T-cell (primary cell): Measurements from ENCODE around the gene UNC5C. TPM values are rescaled to one million over a fixed set of nuclear protein-coding genes. Genes with fewer than 3 reads are reported as not detected.

ENCODE experiments used
- ATAC-seq, 4 experiments: fragments of 200-7000 bp in 3 of 4; fragments of 150-1000 bp in 1 of 4; cut with Tn5 transposase; replicated peaks in 1 of 4; 1 replicate in 3 of 4; 2 replicates in 1 of 4; pipeline ENCODE4 v1.10.0; 2021; ENCODE audit warnings: moderate library complexity in 3 of 4, mild to moderate bottlenecking in 2 of 4, moderate number of reproducible peaks in 1 of 4
- CTCF ChIA-PET, 2 donors: fragments of 300-600 bp; sonication (Branson Sonifier 250); formaldehyde crosslinking; loops; one replicate each; lab custom pipeline; 2022; ENCODE audit warnings: antibody characterized with exemption in 2 of 2; lab: Charles Lee
- POLR2A ChIA-PET, 2 donors: fragments of 300-600 bp; sonication (Branson Sonifier 250); formaldehyde crosslinking; loops; one replicate each; lab custom pipeline; 2022; ENCODE audit warnings: antibody characterized with exemption in 2 of 2; lab: Charles Lee
- DNase-seq, 35 experiments: peaks; one replicate each; pipeline versions ENCODE4 v3.0.0 to v3.0.0-alpha.2; 2013 to 2023
- H3K27ac ChIP-seq: one replicate; pipeline ENCODE4 v1.5.1; 2013; ENCODE audit warnings: low read length
- H3K27me3 ChIP-seq, 2 experiments: replicated peaks in 1 of 2; 1 replicate in 1 of 2; 2 replicates in 1 of 2; pipeline versions ENCODE4 v1.6.1 to v1.7.0; 2013; ENCODE audit warnings: low read length in 1 of 2, mixed read lengths in 1 of 2; ENCODE audit not compliant: control insufficient read depth in 2 of 2, insufficient read depth in 2 of 2; ENCODE audit errors: extremely low read depth in 1 of 2
- H3K36me3 ChIP-seq, 2 donors: 1 replicate in 1 of 2; 2 replicates in 1 of 2; pipeline versions ENCODE4 v1.6.1 to v1.7.0; 2013; ENCODE audit warnings: low read length in 1 of 2; ENCODE audit not compliant: control insufficient read depth in 2 of 2, insufficient read depth in 1 of 2; ENCODE audit errors: extremely low read depth in 1 of 2
- H3K4me1 ChIP-seq, 2 experiments: 1 replicate in 1 of 2; 2 replicates in 1 of 2; pipeline versions ENCODE4 v1.6.1 to v1.7.0; 2013; ENCODE audit warnings: low read length in 2 of 2, mixed read lengths in 1 of 2; ENCODE audit not compliant: insufficient read depth in 2 of 2, control insufficient read depth in 1 of 2; ENCODE audit errors: extremely low read depth in 1 of 2
- H3K4me3 ChIP-seq, 2 donors: 1 replicate in 1 of 2; 2 replicates in 1 of 2; pipeline versions ENCODE4 v1.5.1 to v1.7.0; 2013; ENCODE audit warnings: mild to moderate bottlenecking in 2 of 2, low read length in 1 of 2, moderate library complexity in 1 of 2; ENCODE audit not compliant: control insufficient read depth in 1 of 2; ENCODE audit errors: extremely low read depth in 1 of 2
- H3K9me3 ChIP-seq: 2 replicates; pipeline ENCODE4 v1.7.0; 2013
- H3K27ac Mint-ChIP-seq, 2 donors: one replicate each; pipeline ENCODE4 v1.8.0; 2020 to 2021; ENCODE audit warnings: mild to moderate bottlenecking in 2 of 2, mixed read lengths in 2 of 2
- H3K27me3 Mint-ChIP-seq, 2 donors: one replicate each; pipeline ENCODE4 v1.8.0; 2021 to 2022; ENCODE audit warnings: mixed read lengths in 2 of 2
- H3K36me3 Mint-ChIP-seq: one replicate; pipeline ENCODE4 v1.8.0; 2021; ENCODE audit warnings: mixed read lengths
- H3K4me1 Mint-ChIP-seq, 3 donors: one replicate each; pipeline ENCODE4 v1.8.0; 2020 to 2022; ENCODE audit warnings: mixed read lengths in 3 of 3, mild to moderate bottlenecking in 1 of 3
- H3K4me3 Mint-ChIP-seq, 3 donors: one replicate each; pipeline ENCODE4 v1.8.0; 2020 to 2022; ENCODE audit warnings: mild to moderate bottlenecking in 3 of 3, mixed read lengths in 3 of 3, moderate library complexity in 3 of 3
- H3K9me3 Mint-ChIP-seq, 3 donors: one replicate each; pipeline ENCODE4 v1.8.0; 2020 to 2022; ENCODE audit warnings: mixed read lengths in 3 of 3
- WGBS: methylation state at CpG from one replicate; pipeline ENCODE4 v1.1.5; 2013; ENCODE audit warnings: missing lambda C conversion rate; ENCODE audit not compliant: insufficient coverage; 5-methylcytosine and 5-hydroxymethylcytosine counted together
- total RNA-seq, 35 experiments: library from RNA in 6 of 35; stranded (reverse) in 6 of 35; fragments of 120-200 nt in 1 of 35; gene quantifications; one replicate each; pipeline versions ENCODE4 v1.2.1 to v1.2.4 and lab custom pipeline; 2013 to 2026

UNC5C gene
- total RNA-seq, 5 donors from 2014 or later (not counting 1 experiment from before 2014, with no cell fraction given) = not detected

GRCh38 chr4:95541889-95542607, 6.7 kb downstream of the UNC5C start:
- peaks cover 11 to 16% of the 10 kb centered on the region in 2 donors for H3K27me3 Mint-ChIP-seq
- Histone ChIP-seq H3K4me1 (no peaks in the 10 kb centered on the region), H3K4me3 (no peak overlapping the region), H3K27me3 (peaks cover 3 to 4% of the 10 kb centered on the region in 2 experiments), H3K36me3 (no peaks in the 10 kb centered on the region), H3K9me3 (no peaks in the 10 kb centered on the region), H3K27ac (no peak overlapping the region)
- H3K9me3 Mint-ChIP-seq = no peaks in the 10 kb centered on the region
- DNase-seq (no peak), ATAC-seq (no peak)
- no peak overlapping the region for H3K4me3 Mint-ChIP-seq
- H3K36me3 Mint-ChIP-seq = no peaks in the 10 kb centered on the region
- H3K4me1 Mint-ChIP-seq = no peaks in the 10 kb centered on the region
- H3K27ac Mint-ChIP-seq = no peak overlapping the region
- WGBS = no CpG with 5 or more reads among the region's 4 CpGs
- ChIA-PET CTCF (no interaction called here), POLR2A (no interaction called here)

- Histone ChIP-seq H3K9me3 (no peaks in the 10 kb centered on the region), H3K4me1 (no peaks in the 10 kb centered on the region), H3K36me3 (no peaks in the 10 kb centered on the region), H3K4me3 (no peak overlapping the region), H3K27me3 (peaks cover 0 to under 1% of the 10 kb centered on the region in 2 experiments), H3K27ac (no peak overlapping the region)
- peaks cover 4 to 7% of the 10 kb centered on the region in 2 donors for H3K27me3 Mint-ChIP-seq
- H3K4me3 Mint-ChIP-seq = no peak overlapping the region
- no peaks in the 10 kb centered on the region for H3K4me1 Mint-ChIP-seq
- CTCF ChIA-PET = no interaction called here
- H3K36me3 Mint-ChIP-seq = no peaks in the 10 kb centered on the region
- H3K9me3 Mint-ChIP-seq = no peaks in the 10 kb centered on the region
- ATAC-seq (no peak), DNase-seq (no peak)
- POLR2A ChIA-PET = no interaction called here
- H3K27ac Mint-ChIP-seq = no peak overlapping the region
- WGBS = no CpG with 5 or more reads among the region's 3 CpGs
These were observed 7.7 kb downstream of the UNC5C start for GRCh38 chr4:95541094-95541493.

GRCh38 chr4:95540227-95540626, 8.5 kb downstream of the UNC5C start:
- Histone ChIP-seq H3K4me3 (no peak overlapping the region), H3K9me3 (no peaks in the 10 kb centered on the region), H3K36me3 (no peaks in the 10 kb centered on the region), H3K27me3 (no peaks in the 10 kb centered on the region), H3K27ac (no peak overlapping the region), H3K4me1 (no peaks in the 10 kb centered on the region)
- ChIA-PET CTCF (no interaction called here), POLR2A (no interaction called here)
- peaks cover 0 to 2% of the 10 kb centered on the region in 2 donors for H3K27me3 Mint-ChIP-seq
- no peaks in the 10 kb centered on the region for H3K36me3 Mint-ChIP-seq
- no peak overlapping the region for H3K4me3 Mint-ChIP-seq
- ATAC-seq = no peak
- no peak for DNase-seq
- no peaks in the 10 kb centered on the region for H3K4me1 Mint-ChIP-seq
- H3K27ac Mint-ChIP-seq = no peak overlapping the region
- H3K9me3 Mint-ChIP-seq = no peaks in the 10 kb centered on the region
- no CpG with 5 or more reads among the region's 3 CpGs for WGBS

GRCh38 chr4:95539106-95539505, 9.7 kb downstream of the UNC5C start:
- WGBS = 43% methylated on average over 1 of the region's 5 CpGs
- H3K27ac ChIP-seq = no peak overlapping the region
- Mint-ChIP-seq H3K27me3 (no peaks in the 10 kb centered on the region), H3K27ac (no peak overlapping the region), H3K9me3 (no peaks in the 10 kb centered on the region), H3K4me1 (no peaks in the 10 kb centered on the region), H3K36me3 (no peaks in the 10 kb centered on the region), H3K4me3 (no peak overlapping the region)
- CTCF ChIA-PET = no interaction called here
- H3K4me3 ChIP-seq = no peak overlapping the region
- POLR2A ChIA-PET = no interaction called here
- H3K27me3 ChIP-seq = no peaks in the 10 kb centered on the region
- H3K4me1 ChIP-seq = no peaks in the 10 kb centered on the region
- no peaks in the 10 kb centered on the region for H3K9me3 ChIP-seq
- no peaks in the 10 kb centered on the region for H3K36me3 ChIP-seq
- DNase-seq (no peak), ATAC-seq (no peak)

- DNase-seq (no peak), ATAC-seq (no peak)
- no peaks in the 10 kb centered on the region for H3K4me1 Mint-ChIP-seq
- no peaks in the 10 kb centered on the region for H3K9me3 Mint-ChIP-seq
- no CpG with 5 or more reads among the region's 3 CpGs for WGBS
- Histone ChIP-seq H3K4me1 (no peaks in the 10 kb centered on the region), H3K9me3 (no peaks in the 10 kb centered on the region), H3K36me3 (no peaks in the 10 kb centered on the region), H3K4me3 (no peak overlapping the region), H3K27ac (no peak overlapping the region), H3K27me3 (no peaks in the 10 kb centered on the region)
- H3K27me3 Mint-ChIP-seq = no peaks in the 10 kb centered on the region
- H3K36me3 Mint-ChIP-seq = no peaks in the 10 kb centered on the region
- no peak overlapping the region for H3K27ac Mint-ChIP-seq
- CTCF ChIA-PET = no interaction called here
- no peak overlapping the region for H3K4me3 Mint-ChIP-seq
- POLR2A ChIA-PET = no interaction called here
These were observed 10.8 kb downstream of the UNC5C start for GRCh38 chr4:95537863-95538488.

- no peaks in the 10 kb centered on the region for H3K4me1 Mint-ChIP-seq
- no peak overlapping the region for H3K27ac ChIP-seq
- no peaks in the 10 kb centered on the region for H3K36me3 ChIP-seq
- no peaks in the 10 kb centered on the region for H3K4me1 ChIP-seq
- H3K9me3 ChIP-seq = no peaks in the 10 kb centered on the region
- no peak overlapping the region for H3K4me3 ChIP-seq
- no peak overlapping the region for H3K4me3 Mint-ChIP-seq
- WGBS = no CpG with 5 or more reads among the region's 8 CpGs
- ATAC-seq (no peak), DNase-seq (no peak)
- CTCF ChIA-PET = interaction anchor here in 1 of 2 donors (1.3 kb wide), 1 partner anchor 10 kb away, joined by 3 read pairs; no protein-coding TSS in a partner anchor
- H3K36me3 Mint-ChIP-seq = no peaks in the 10 kb centered on the region
- no peaks in the 10 kb centered on the region for H3K9me3 Mint-ChIP-seq
- no peaks in the 10 kb centered on the region for H3K27me3 Mint-ChIP-seq
- POLR2A ChIA-PET = no interaction called here
- H3K27ac Mint-ChIP-seq = no peak overlapping the region
- no peaks in the 10 kb centered on the region for H3K27me3 ChIP-seq
These were observed 11.6 kb downstream of the UNC5C start for GRCh38 chr4:95537191-95537590.
